Measurements from ENCODE around the gene CRKL.

CRKL gene

DNA sequence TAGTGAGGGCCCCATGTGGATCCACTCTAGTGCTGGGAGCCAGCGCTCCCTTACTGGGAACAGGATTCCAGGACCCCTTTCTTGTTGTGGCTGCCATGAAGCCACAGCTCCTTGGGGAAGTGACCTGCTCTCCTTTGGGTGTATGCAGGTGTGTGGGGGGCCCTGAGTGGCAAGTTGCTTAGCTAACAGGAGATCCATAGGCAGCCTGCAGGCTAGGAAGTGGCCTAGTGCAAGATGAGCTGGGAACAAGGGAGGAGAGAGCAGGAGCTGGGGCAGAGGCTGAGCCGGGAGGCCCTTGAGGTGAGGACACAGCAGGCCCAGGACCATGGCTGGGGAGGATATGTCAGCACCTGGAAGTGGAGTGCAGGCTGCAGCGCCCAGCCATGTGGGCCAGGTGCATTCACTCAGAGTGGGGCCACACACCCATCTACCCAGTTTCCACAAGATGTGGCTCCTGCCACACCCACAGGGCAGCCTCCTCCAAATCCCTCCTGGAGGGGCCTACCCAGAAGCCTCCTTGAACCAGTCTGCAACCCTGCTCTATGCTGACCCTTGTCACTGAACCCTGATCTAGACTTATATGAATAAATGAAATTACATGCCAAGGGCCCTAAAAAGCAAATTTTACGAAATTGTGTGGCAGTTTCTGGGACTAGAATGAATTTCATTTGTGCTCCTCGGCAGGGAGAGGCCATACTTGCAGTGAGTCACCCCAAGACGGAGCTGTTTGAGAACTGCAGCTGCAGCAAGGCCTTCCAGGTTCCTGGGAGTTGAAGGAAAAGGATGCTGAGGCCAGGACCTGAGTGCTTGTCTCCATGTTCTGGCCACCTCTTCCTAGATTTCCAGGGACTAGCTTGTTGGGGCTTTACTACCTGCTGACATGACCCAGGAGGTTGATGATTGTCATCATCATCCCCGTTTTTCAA, 81.5 kb downstream of the CRKL start:
- in situ Hi-C loops (cut with MboI; ENCODE audit: low sequenced_read_pairs, unreplicated experiment), result no loop called here
- no peak for TF ChIP-seq CTCF (IDR thresholded peaks at IDR 0.05; ENCODE audit: borderline replicate concordance, control extremely low read depth, extremely low read depth, insufficient read depth, missing control alignments)
- no peak for DNase-seq (ENCODE audit: low spot score)

- DNase-seq (ENCODE audit: low spot score), result no peak
- in situ Hi-C loops (cut with MboI; ENCODE audit: low sequenced_read_pairs, unreplicated experiment), result no loop called here
- TF ChIP-seq CTCF (IDR thresholded peaks at IDR 0.05; ENCODE audit: borderline replicate concordance, control extremely low read depth, extremely low read depth, insufficient read depth, missing control alignments), result no peak
Measured at GRCh38 chr22:20999350-21000206, 82.4 kb downstream of the CRKL start.

DNA sequence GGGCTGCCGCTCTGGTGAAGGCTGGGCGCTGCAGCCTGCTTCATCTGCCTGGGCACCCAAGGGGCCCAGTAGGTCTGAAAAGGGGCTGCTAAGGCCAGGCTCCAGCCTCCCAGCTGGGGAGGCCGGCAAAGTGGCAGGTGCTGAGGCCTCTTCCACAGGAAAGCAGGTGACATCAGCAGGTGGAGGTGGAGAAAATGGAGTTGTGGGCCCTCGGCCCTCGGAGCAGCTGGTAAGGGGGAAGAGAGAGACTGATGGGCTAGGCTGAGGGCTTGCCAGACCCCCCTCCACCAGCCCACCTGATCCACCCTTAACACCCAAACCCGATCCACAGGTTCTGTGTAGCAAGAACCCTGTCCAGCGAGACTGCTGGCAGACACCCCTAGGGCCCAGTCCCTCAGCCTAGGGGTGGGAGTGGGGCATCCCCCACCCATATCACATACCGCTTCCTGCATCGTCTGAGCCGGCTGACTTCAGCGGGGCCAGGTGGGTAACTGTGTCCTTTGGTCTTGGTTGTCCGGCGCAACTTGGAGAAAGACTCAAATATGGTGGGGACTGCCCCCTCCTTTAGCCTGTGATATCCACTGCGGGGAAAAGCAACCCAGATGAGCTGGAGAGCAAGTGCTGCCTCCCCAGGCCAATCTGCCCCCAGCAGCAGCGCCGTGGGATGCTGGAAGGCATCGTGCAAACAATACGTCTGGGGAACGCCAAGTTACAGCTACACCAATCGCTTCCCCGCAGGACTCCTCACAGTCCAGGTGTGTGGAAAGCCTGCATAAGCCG, 83.2 kb downstream of the CRKL start:
- TF ChIP-seq CTCF (IDR thresholded peaks at IDR 0.05; ENCODE audit: borderline replicate concordance, control extremely low read depth, extremely low read depth, insufficient read depth, missing control alignments), result no peak
- DNase-seq (ENCODE audit: low spot score), result no peak
- in situ Hi-C loops (cut with MboI; ENCODE audit: low sequenced_read_pairs, unreplicated experiment), result no loop called here

- no peak for TF ChIP-seq CTCF (IDR thresholded peaks at IDR 0.05; ENCODE audit: borderline replicate concordance, control extremely low read depth, extremely low read depth, insufficient read depth, missing control alignments)
- in situ Hi-C loops (cut with MboI; ENCODE audit: low sequenced_read_pairs, unreplicated experiment), result no loop called here
- no peak for DNase-seq (ENCODE audit: low spot score)
Measured at GRCh38 chr22:21000987-21001600, 83.9 kb downstream of the CRKL start.

DNA sequence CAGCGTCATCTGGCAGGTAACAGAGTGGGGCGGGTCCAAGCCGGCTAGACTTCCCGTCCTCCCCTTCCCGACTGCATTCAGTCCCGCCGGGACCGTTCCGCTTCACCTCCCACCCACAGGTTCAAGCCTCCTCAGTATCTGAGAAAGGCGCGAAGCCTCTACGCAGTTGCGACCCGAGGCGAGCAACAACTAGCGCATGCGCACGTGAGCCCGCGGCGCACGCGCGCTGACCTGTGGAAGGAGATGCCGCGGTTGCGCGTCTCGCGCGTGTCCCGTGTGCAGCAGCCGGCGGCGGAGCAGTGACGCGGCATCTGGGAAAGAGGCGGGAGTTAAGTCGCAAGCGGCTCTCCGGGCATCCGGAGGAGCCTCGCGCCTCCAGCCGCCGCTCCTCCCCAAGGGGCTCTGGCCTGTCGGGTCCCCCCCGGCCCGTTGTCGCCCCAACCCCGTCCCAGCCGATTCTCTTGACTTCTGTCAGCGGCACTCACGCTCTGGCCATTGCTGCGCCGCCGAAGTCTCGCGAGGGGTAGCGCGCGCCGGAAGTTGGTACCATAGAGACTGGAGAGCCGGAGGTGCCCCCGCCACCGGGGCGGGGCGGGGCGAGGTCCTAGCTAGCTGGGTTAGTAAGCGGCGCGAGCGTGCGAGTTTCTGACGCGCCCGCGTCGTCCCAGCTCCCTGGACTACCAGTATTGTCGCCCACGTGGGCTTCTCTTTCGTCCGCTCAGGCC, 84.6 kb downstream of the CRKL start, which contains the start of gene THAP7:
Gene THAP7 (minus strand): TSS at position 518 of the 725 bp plus-strand sequence. CDS start 207 bp downstream, at position 311.
- DNase-seq (ENCODE audit: low spot score), result peak; percentile 98
- TF ChIP-seq CTCF (IDR thresholded peaks at IDR 0.05; ENCODE audit: borderline replicate concordance, control extremely low read depth, extremely low read depth, insufficient read depth, missing control alignments), result no peak
- in situ Hi-C loops (cut with MboI; ENCODE audit: low sequenced_read_pairs, unreplicated experiment), result no loop called here
